Tibial artery (tissue), 4 donors: ENCODE data around the gene ARHGAP24.
A peak's percentile ranks its signal among the peaks of the same experiment; 100 is the strongest.

Source experiments
- DNase-seq, 2 donors: peaks; one replicate each; pipeline ENCODE4 v3.0.0-alpha.2; 2019
- H3K27ac ChIP-seq, 2 donors: fragments of 200-600 bp; sonication (generic) in 1 of 2; 1 replicate in 1 of 2; 2 replicates in 1 of 2; pipeline ENCODE4 v1.5.1; 2018 to 2019; ENCODE audit warnings: mild to moderate bottlenecking in 1 of 2
- H3K27me3 ChIP-seq, 2 donors: fragments of 200-600 bp; sonication (generic) in 1 of 2; one replicate each; pipeline versions ENCODE4 v1.5.1 to v1.6.0; 2016 to 2019
- H3K36me3 ChIP-seq, 3 donors: fragments of 200-600 bp; sonication (generic) in 2 of 3; one replicate each; pipeline ENCODE4 v1.5.1; 2016 to 2019; ENCODE audit warnings: mild to moderate bottlenecking in 2 of 3
- H3K4me1 ChIP-seq, 4 donors: fragments of 200-600 bp; sonication (generic) in 2 of 4; 1 replicate in 3 of 4; 2 replicates in 1 of 4; pipeline ENCODE4 v1.5.1; 2016 to 2019
- H3K4me3 ChIP-seq, 2 donors: fragments of 200-600 bp; sonication (generic) in 1 of 2; 1 replicate in 1 of 2; 2 replicates in 1 of 2; pipeline ENCODE4 v1.5.1; 2018 to 2019; ENCODE audit warnings: mild to moderate bottlenecking in 2 of 2
- H3K9me3 ChIP-seq, 3 donors: fragments of 200-600 bp; sonication (generic) in 1 of 3; one replicate each; pipeline ENCODE4 v1.5.1; 2016 to 2019
- intact Hi-C: fragments of 100-400 bp; cut with DNase I; formaldehyde crosslinking; loops from one replicate; pipeline ENCODE4 v1.15.0; 2023; ENCODE audit warnings: low total_unique reads
- TF ChIP-seq, protein P1 (sequence below), 2 experiments: fragments of 200-600 bp in 1 of 2; fragments of 450-650 bp in 1 of 2; IDR thresholded peaks; one replicate each; pipeline ENCODE4 v1.5.1; 2017 to 2019; ENCODE audit warnings: antibody characterized with exemption in 2 of 2, mild to moderate bottlenecking in 1 of 2, moderate library complexity in 1 of 2

The ARHGAP24 gene

GRCh38 chr4:85452058-85452731, 22.8 kb upstream of the ARHGAP24 start:
- Histone ChIP-seq H3K27ac (no peak overlapping the region), H3K4me3 (no peak overlapping the region), H3K4me1 (no peaks in the 10 kb centered on the region), H3K36me3 (no peaks in the 10 kb centered on the region), H3K9me3 (peaks cover 0 to 8% (median 0%) of the 10 kb centered on the region in 3 donors), H3K27me3 (no peaks in the 10 kb centered on the region)
- intact Hi-C loops, result no loop called here
- TF ChIP-seq, protein P1, sequence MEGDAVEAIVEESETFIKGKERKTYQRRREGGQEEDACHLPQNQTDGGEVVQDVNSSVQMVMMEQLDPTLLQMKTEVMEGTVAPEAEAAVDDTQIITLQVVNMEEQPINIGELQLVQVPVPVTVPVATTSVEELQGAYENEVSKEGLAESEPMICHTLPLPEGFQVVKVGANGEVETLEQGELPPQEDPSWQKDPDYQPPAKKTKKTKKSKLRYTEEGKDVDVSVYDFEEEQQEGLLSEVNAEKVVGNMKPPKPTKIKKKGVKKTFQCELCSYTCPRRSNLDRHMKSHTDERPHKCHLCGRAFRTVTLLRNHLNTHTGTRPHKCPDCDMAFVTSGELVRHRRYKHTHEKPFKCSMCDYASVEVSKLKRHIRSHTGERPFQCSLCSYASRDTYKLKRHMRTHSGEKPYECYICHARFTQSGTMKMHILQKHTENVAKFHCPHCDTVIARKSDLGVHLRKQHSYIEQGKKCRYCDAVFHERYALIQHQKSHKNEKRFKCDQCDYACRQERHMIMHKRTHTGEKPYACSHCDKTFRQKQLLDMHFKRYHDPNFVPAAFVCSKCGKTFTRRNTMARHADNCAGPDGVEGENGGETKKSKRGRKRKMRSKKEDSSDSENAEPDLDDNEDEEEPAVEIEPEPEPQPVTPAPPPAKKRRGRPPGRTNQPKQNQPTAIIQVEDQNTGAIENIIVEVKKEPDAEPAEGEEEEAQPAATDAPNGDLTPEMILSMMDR (IDR thresholded peaks at IDR 0.05), result no peak
- DNase-seq, result no peak

DNA sequence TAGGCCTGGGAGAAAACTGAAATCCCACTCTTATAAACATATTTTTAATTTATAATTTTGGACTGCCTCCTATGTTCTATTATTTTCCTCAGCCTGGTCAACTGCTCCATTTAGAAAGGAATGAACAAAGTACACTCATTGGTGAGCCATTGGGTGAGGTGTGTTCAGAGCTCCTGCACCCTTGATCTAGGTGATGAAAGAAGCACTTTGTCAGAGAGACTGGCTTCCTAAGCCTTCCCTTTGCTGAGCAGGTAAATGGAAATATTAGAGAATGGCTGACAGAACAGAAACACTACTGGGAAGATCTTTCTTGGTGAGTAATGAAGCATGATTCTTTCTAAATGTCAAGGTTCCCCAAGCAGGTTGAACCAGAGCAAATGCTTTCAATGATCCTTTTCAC, 19.0 kb upstream of the ARHGAP24 start:
- intact Hi-C loops, result no loop called here
- no peak overlapping the region for H3K27ac ChIP-seq
- DNase-seq, result no peak
- H3K4me1 ChIP-seq, result no peaks in the 10 kb centered on the region
- TF ChIP-seq, protein P1 (IDR thresholded peaks at IDR 0.05), result no peak
- no peaks in the 10 kb centered on the region for H3K36me3 ChIP-seq
- peaks cover 0 to 8% (median 0%) of the 10 kb centered on the region in 3 donors for H3K9me3 ChIP-seq
- no peak overlapping the region for H3K4me3 ChIP-seq
- no peaks in the 10 kb centered on the region for H3K27me3 ChIP-seq

GRCh38 chr4:85457752-85458467, 17.0 kb upstream of the ARHGAP24 start:
- TF ChIP-seq, protein P1 (IDR thresholded peaks at IDR 0.05), result no peak
- no peak overlapping the region for H3K27ac ChIP-seq
- intact Hi-C loops, result no loop called here
- H3K27me3 ChIP-seq, result no peaks in the 10 kb centered on the region
- DNase-seq, result no peak
- no peaks in the 10 kb centered on the region for H3K4me1 ChIP-seq
- peaks cover 0 to 8% (median 0%) of the 10 kb centered on the region in 3 donors for H3K9me3 ChIP-seq
- H3K36me3 ChIP-seq, result no peaks in the 10 kb centered on the region
- H3K4me3 ChIP-seq, result no peak overlapping the region

DNA sequence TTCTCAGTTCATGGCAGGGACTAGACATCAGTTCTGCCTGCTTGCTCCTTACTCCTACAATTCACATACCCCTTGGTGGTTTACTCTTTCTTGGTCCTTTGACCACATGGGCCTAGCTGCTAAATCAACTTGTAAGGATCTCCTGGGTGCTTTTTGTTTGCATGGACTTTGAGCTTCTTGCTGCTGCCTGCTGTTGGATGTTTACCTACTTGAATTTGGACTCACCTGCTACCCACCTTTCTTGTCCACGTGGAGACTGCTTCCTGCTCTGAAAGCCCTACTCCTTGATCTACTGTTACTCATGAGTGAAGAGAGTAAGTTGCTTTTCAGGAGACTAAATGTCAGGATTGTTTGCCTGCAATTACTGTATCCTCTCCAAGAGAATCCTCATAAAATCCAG, 15.2 kb upstream of the ARHGAP24 start:
- DNase-seq, result no peak
- no peak overlapping the region for H3K27ac ChIP-seq
- H3K27me3 ChIP-seq, result no peaks in the 10 kb centered on the region
- no peaks in the 10 kb centered on the region for H3K4me1 ChIP-seq
- H3K4me3 ChIP-seq, result no peak overlapping the region
- H3K36me3 ChIP-seq, result no peaks in the 10 kb centered on the region
- H3K9me3 ChIP-seq, result peaks cover 0 to 8% (median 0%) of the 10 kb centered on the region in 3 donors
- intact Hi-C loops, result no loop called here
- TF ChIP-seq, protein P1 (IDR thresholded peaks at IDR 0.05), result no peak

GRCh38 chr4:85474356-85474755, 594 bp upstream of the ARHGAP24 start:
- no peak overlapping the region for H3K27ac ChIP-seq
- TF ChIP-seq, protein P1 (IDR thresholded peaks at IDR 0.05), result no peak
- DNase-seq, result no peak
- peaks cover 0 to 12% of the 10 kb centered on the region in 2 donors for H3K27me3 ChIP-seq
- H3K4me1 ChIP-seq, result peaks cover 0 to 4% (median 3%) of the 10 kb centered on the region in 4 donors
- no peaks in the 10 kb centered on the region for H3K36me3 ChIP-seq
- no peaks in the 10 kb centered on the region for H3K9me3 ChIP-seq
- intact Hi-C loops, result no loop called here
- H3K4me3 ChIP-seq, result peak overlapping the region; percentile 46 to 53
